HEK293 (cell line): Measurements from ENCODE around the gene ARID3A.
A peak's percentile ranks its signal among the peaks of the same experiment; 100 is the strongest.

ENCODE experiments used
- CTCF ChIA-PET: fragments of 350-600 bp; formaldehyde crosslinking; extraction: SDS; loops from one replicate; lab custom pipeline; 2021; ENCODE audit warnings: antibody characterized with exemption; lab: Yijun Ruan, JAX
- POLR2A ChIA-PET: fragments of 300-600 bp; formaldehyde crosslinking; extraction: SDS; loops from one replicate; lab custom pipeline; 2020; ENCODE audit warnings: antibody characterized with exemption, inconsistent platforms; lab: Yijun Ruan, JAX
- H3K27ac ChIP-seq: fragments of 200-500 bp; sonication (Bioruptor generic); 2 replicates; pipeline ENCODE4 v1.5.1; 2014; ENCODE audit warnings: low read depth, low read length, control low read depth, inconsistent platforms; ENCODE audit errors: extremely low read depth
- H3K36me3 ChIP-seq, 2 experiments: fragments of 200-500 bp in 1 of 2; sonication (Bioruptor generic) in 1 of 2; 1 replicate in 1 of 2; 2 replicates in 1 of 2; pipeline ENCODE4 v1.5.1; 2014 to 2017; ENCODE audit warnings: inconsistent platforms in 2 of 2, low read length in 2 of 2; ENCODE audit not compliant: control insufficient read depth in 2 of 2, insufficient read depth in 1 of 2
- H3K4me1 ChIP-seq: fragments of 200-500 bp; sonication (Bioruptor generic); 2 replicates; pipeline ENCODE4 v1.5.1; 2014; ENCODE audit warnings: mild to moderate bottlenecking, low read length, inconsistent platforms; ENCODE audit not compliant: control insufficient read depth, insufficient read depth
- H3K4me3 ChIP-seq: 2 replicates; pipeline ENCODE4 v1.5.1; 2011; ENCODE audit warnings: low read depth, mild to moderate bottlenecking, control low read depth, low read length, moderate library complexity
- H3K9me3 ChIP-seq: fragments of 200-500 bp; sonication (Bioruptor generic); 2 replicates; pipeline ENCODE4 v1.5.1; 2014; ENCODE audit warnings: low read depth, low read length, inconsistent platforms; ENCODE audit not compliant: control insufficient read depth, insufficient read depth
- BCL11A ChIP-seq: fragments of 450-650 bp; formaldehyde crosslinking; IDR thresholded peaks from 2 replicates; pipeline ENCODE4 v1.5.1; 2016; ENCODE audit warnings: low read depth, missing biosample characterization, missing genetic modification characterization
- GFI1B ChIP-seq: fragments of 450-650 bp; formaldehyde crosslinking; IDR thresholded peaks from 2 replicates; pipeline ENCODE4 v1.5.1; 2016; ENCODE audit warnings: missing biosample characterization, missing genetic modification characterization
- HIC1 ChIP-seq: fragments of 450-650 bp; formaldehyde crosslinking; IDR thresholded peaks from 2 replicates; pipeline ENCODE4 v1.5.1; 2016; ENCODE audit warnings: missing biosample characterization, missing genetic modification characterization
- KLF1 ChIP-seq: fragments of 450-650 bp; formaldehyde crosslinking; IDR thresholded peaks from 2 replicates; pipeline ENCODE4 v1.5.1; 2016; ENCODE audit warnings: missing biosample characterization, missing genetic modification characterization
- KLF10 ChIP-seq: fragments of 450-650 bp; IDR thresholded peaks from 2 replicates; pipeline ENCODE4 v1.5.1; 2018; ENCODE audit warnings: missing biosample characterization, mild to moderate bottlenecking, missing genetic modification characterization
- KLF8 ChIP-seq: fragments of 450-650 bp; formaldehyde crosslinking; IDR thresholded peaks from 2 replicates; pipeline ENCODE4 v1.5.1; 2016; ENCODE audit warnings: missing biosample characterization, missing genetic modification characterization
- SP3 ChIP-seq: fragments of 450-650 bp; formaldehyde crosslinking; IDR thresholded peaks from 2 replicates; pipeline ENCODE4 v1.5.1; 2016; ENCODE audit warnings: missing biosample characterization, missing genetic modification characterization
- TCF7L2 ChIP-seq: IDR thresholded peaks from 2 replicates; pipeline ENCODE4 v1.6.1; 2011; ENCODE audit warnings: low read depth, mild to moderate bottlenecking, inconsistent platforms, low read length, moderate library complexity, borderline replicate concordance
- YY2 ChIP-seq: fragments of 450-650 bp; formaldehyde crosslinking; IDR thresholded peaks from 2 replicates; pipeline ENCODE4 v1.5.1; 2016; ENCODE audit warnings: missing biosample characterization, missing genetic modification characterization
- ZBTB21 ChIP-seq: fragments of 450-650 bp; formaldehyde crosslinking; IDR thresholded peaks from 2 replicates; pipeline ENCODE4 v1.5.1; 2017; ENCODE audit warnings: missing biosample characterization, missing genetic modification characterization
- ZFHX2 ChIP-seq: fragments of 450-650 bp; formaldehyde crosslinking; conservative IDR thresholded peaks from 2 replicates; pipeline ENCODE4 v1.5.1; 2016; ENCODE audit warnings: missing biosample characterization, missing genetic modification characterization
- ZFP69B ChIP-seq: fragments of 450-650 bp; formaldehyde crosslinking; IDR thresholded peaks from 2 replicates; pipeline ENCODE4 v1.5.1; 2016; ENCODE audit warnings: missing biosample characterization, missing genetic modification characterization
- ZNF112 ChIP-seq: fragments of 450-650 bp; formaldehyde crosslinking; IDR thresholded peaks from 2 replicates; pipeline ENCODE4 v1.5.0; 2017; ENCODE audit warnings: missing biosample characterization, missing genetic modification characterization
- ZNF132 ChIP-seq: fragments of 450-650 bp; formaldehyde crosslinking; IDR thresholded peaks from 2 replicates; pipeline ENCODE4 v1.5.1; 2017; ENCODE audit warnings: missing biosample characterization, missing genetic modification characterization, borderline replicate concordance
- ZNF138 ChIP-seq: fragments of 450-650 bp; formaldehyde crosslinking; IDR thresholded peaks from 2 replicates; pipeline ENCODE4 v1.5.1; 2016; ENCODE audit warnings: missing biosample characterization, missing genetic modification characterization, borderline replicate concordance
- ZNF26 ChIP-seq: fragments of 450-650 bp; formaldehyde crosslinking; IDR thresholded peaks from 2 replicates; pipeline ENCODE4 v1.5.1; 2016; ENCODE audit warnings: missing biosample characterization, missing genetic modification characterization
- ZNF404 ChIP-seq: fragments of 450-650 bp; formaldehyde crosslinking; IDR thresholded peaks from 2 replicates; pipeline ENCODE4 v1.5.1; 2017; ENCODE audit warnings: missing biosample characterization, missing genetic modification characterization
- ZNF426 ChIP-seq: fragments of 450-650 bp; formaldehyde crosslinking; IDR thresholded peaks from 2 replicates; pipeline ENCODE4 v1.5.1; 2017; ENCODE audit warnings: missing biosample characterization, missing genetic modification characterization, mild to moderate bottlenecking, inconsistent platforms, moderate library complexity
- ZNF600 ChIP-seq: fragments of 450-650 bp; formaldehyde crosslinking; IDR thresholded peaks from 2 replicates; pipeline ENCODE4 v1.5.1; 2016; ENCODE audit warnings: missing biosample characterization, missing genetic modification characterization
- ZNF76 ChIP-seq: fragments of 450-650 bp; formaldehyde crosslinking; IDR thresholded peaks from 2 replicates; pipeline ENCODE4; 2016; ENCODE audit warnings: low read depth, missing biosample characterization, missing genetic modification characterization, borderline replicate concordance
- TF ChIP-seq, protein P1 (sequence below): sonication (generic); formaldehyde crosslinking; IDR thresholded peaks from 2 replicates; pipeline ENCODE4 v1.8.1; 2022; ENCODE audit warnings: mild to moderate bottlenecking, moderate library complexity, missing genetic modification reagents

The ARID3A gene

GRCh38 chr19:1010586-1011510 is 85.0 kb downstream of the ARID3A start:
- POLR2A ChIA-PET, result interaction anchor here (1.6 kb wide), 1 partner anchor 29 kb away, joined by 4 read pairs; the partner anchor contains the start of gene ABCA7
- TF ChIP-seq ZNF26 (tag by site-specific recombination) (no peak), ZFHX2 (tag by site-specific recombination) (no peak), ZFP69B (tag by site-specific recombination) (peak; percentile 48; the same call in 1 of the 2 replicates), GFI1B (tag by site-specific recombination) (no peak), ZNF600 (tag by site-specific recombination) (no peak), KLF8 (tag by site-specific recombination) (peak; percentile 84), ZNF426 (tag by site-specific recombination) (no peak), KLF1 (peak; percentile 88), ZNF132 (no peak), ZNF138 (tag by site-specific recombination) (no peak), HIC1 (tag by site-specific recombination) (peak; percentile 80), ZNF112 (tag by site-specific recombination) (no peak), SP3 (tag by site-specific recombination) (no peak), ZNF76 (no peak), TCF7L2 (no peak), BCL11A (tag by site-specific recombination) (peak; percentile 76; the same call in 1 of the 2 replicates), KLF10 (tag by site-specific recombination) (no peak), YY2 (tag by site-specific recombination) (no peak), ZNF404 (tag by site-specific recombination) (no peak), ZBTB21 (tag by site-specific recombination) (no peak)
- TF ChIP-seq, protein P1, sequence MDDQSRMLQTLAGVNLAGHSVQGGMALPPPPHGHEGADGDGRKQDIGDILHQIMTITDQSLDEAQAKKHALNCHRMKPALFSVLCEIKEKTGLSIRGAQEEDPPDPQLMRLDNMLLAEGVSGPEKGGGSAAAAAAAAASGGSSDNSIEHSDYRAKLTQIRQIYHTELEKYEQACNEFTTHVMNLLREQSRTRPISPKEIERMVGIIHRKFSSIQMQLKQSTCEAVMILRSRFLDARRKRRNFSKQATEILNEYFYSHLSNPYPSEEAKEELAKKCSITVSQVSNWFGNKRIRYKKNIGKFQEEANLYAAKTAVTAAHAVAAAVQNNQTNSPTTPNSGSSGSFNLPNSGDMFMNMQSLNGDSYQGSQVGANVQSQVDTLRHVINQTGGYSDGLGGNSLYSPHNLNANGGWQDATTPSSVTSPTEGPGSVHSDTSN (CRISPR knock-in tag), result no peak

More at GRCh38 chr19:1010586-1011510, 85.0 kb downstream of the ARID3A start:
- H3K9me3 ChIP-seq, result no peaks in the 10 kb centered on the region
- CTCF ChIA-PET, result no interaction called here
- no peaks in the 10 kb centered on the region for H3K4me1 ChIP-seq
- H3K36me3 ChIP-seq, result peaks cover 0 to 59% of the 10 kb centered on the region in 2 experiments; a peak in 1 of 3 replicates
- H3K4me3 ChIP-seq, result no peak overlapping the region
- H3K27ac ChIP-seq, result no peak overlapping the region
